NCI-H187 (cell line): ENCODE measurements around the gene MTOR.

ENCODE experiments used
- DNase-seq, 2 experiments: peaks; one replicate each; lab custom pipeline; 2025; lab: John Stamatoyannopoulos, UW

The MTOR gene

GRCh38 chr1:11216074-11216473 is 46.3 kb downstream of the MTOR start:
- DNase-seq: no peak

GRCh38 chr1:11215381-11216005 is 46.9 kb downstream of the MTOR start:
- DNase-seq: no peak

- no peak for DNase-seq
Observed at GRCh38 chr1:11214698-11215380, 47.5 kb downstream of the MTOR start.

- no peak for DNase-seq
Observed at GRCh38 chr1:11211925-11212587, 50.3 kb downstream of the MTOR start.

- no peak for DNase-seq
Observed at GRCh38 chr1:11211461-11211860, 50.9 kb downstream of the MTOR start.

GRCh38 chr1:11207898-11208611 is 54.3 kb downstream of the MTOR start:
- DNase-seq: no peak

GRCh38 chr1:11204396-11205190 is 57.8 kb downstream of the MTOR start:
- no peak for DNase-seq

- peak; percentile 29 to 72 for DNase-seq
Observed at GRCh38 chr1:11198851-11199594, 63.3 kb downstream of the MTOR start.

GRCh38 chr1:11198257-11198656 is 64.1 kb downstream of the MTOR start:
- DNase-seq: no peak

- DNase-seq: no peak
Observed at GRCh38 chr1:11197359-11197758, 65.0 kb downstream of the MTOR start.

- DNase-seq: no peak
Observed at GRCh38 chr1:11196945-11197344, 65.4 kb downstream of the MTOR start.

GRCh38 chr1:11194407-11195176 is 67.8 kb downstream of the MTOR start:
- no peak for DNase-seq

- no peak for DNase-seq
Observed at GRCh38 chr1:11193376-11193775, 69.0 kb downstream of the MTOR start.

- no peak for DNase-seq
Observed at GRCh38 chr1:11188858-11189451, 73.4 kb downstream of the MTOR start, which contains the start of gene ANGPTL7. Gene ANGPTL7, plus strand, starts transcription at chr1:11189355. Its CDS starts 225 bp downstream, at chr1:11189580.

GRCh38 chr1:11188381-11188780 is 74.0 kb downstream of the MTOR start:
- no peak for DNase-seq

GRCh38 chr1:11187931-11188330 is 74.4 kb downstream of the MTOR start:
- no peak for DNase-seq

- DNase-seq: no peak
Observed at GRCh38 chr1:11187494-11187893, 74.9 kb downstream of the MTOR start.

GRCh38 chr1:11187000-11187399 is 75.4 kb downstream of the MTOR start:
- no peak for DNase-seq

- DNase-seq: no peak
Observed at GRCh38 chr1:11184973-11185372, 77.4 kb downstream of the MTOR start.

- DNase-seq: no peak
Observed at GRCh38 chr1:11182884-11183283, 79.5 kb downstream of the MTOR start.
